NCI-H146 (cell line): ENCODE data around the gene AGXT2.
"Not testable (repeated sequence)": the region's sequence is repeated elsewhere in the genome, so short reads cannot be mapped to it uniquely, and the experiment has no call there.

Source experiments
- DNase-seq: peaks from one replicate; lab custom pipeline; 2025; lab: John Stamatoyannopoulos, UW

AGXT2 gene

GRCh38 chr5:35012365-35012764 lies 35.4 kb downstream of the AGXT2 start:
- no peak for DNase-seq

GRCh38 chr5:35010676-35011075 lies 37.1 kb downstream of the AGXT2 start:
- no peak for DNase-seq

GRCh38 chr5:35009657-35010056 lies 38.1 kb downstream of the AGXT2 start:
- no peak for DNase-seq

- DNase-seq: no peak
Observed at GRCh38 chr5:35009019-35009418, 38.7 kb downstream of the AGXT2 start.

GRCh38 chr5:35004771-35005170 lies 43.0 kb downstream of the AGXT2 start:
- DNase-seq: no peak

- no peak for DNase-seq
Observed at GRCh38 chr5:35004200-35004599, 43.5 kb downstream of the AGXT2 start.

GRCh38 chr5:35003018-35003957 lies 44.5 kb downstream of the AGXT2 start:
- DNase-seq: peak; percentile 31

- no peak for DNase-seq
Observed at GRCh38 chr5:35002459-35002858, 45.3 kb downstream of the AGXT2 start.

- no peak for DNase-seq
Observed at GRCh38 chr5:35001842-35002241, 45.9 kb downstream of the AGXT2 start.

- no peak for DNase-seq
Observed at GRCh38 chr5:34998058-34998789, 49.5 kb downstream of the AGXT2 start.

GRCh38 chr5:34996261-34996660 lies 51.5 kb downstream of the AGXT2 start:
- no peak for DNase-seq

- no peak for DNase-seq
Observed at GRCh38 chr5:34993951-34994350, 53.8 kb downstream of the AGXT2 start.

GRCh38 chr5:34991486-34992238 lies 56.1 kb downstream of the AGXT2 start:
- DNase-seq: no peak

GRCh38 chr5:34986965-34987364 lies 60.8 kb downstream of the AGXT2 start:
- no peak for DNase-seq

- no peak for DNase-seq
Observed at GRCh38 chr5:34982823-34983222, 64.9 kb downstream of the AGXT2 start.

- no peak for DNase-seq
Observed at GRCh38 chr5:34978681-34979080, 69.1 kb downstream of the AGXT2 start.

- DNase-seq: no peak
Observed at GRCh38 chr5:34977934-34978613, 69.7 kb downstream of the AGXT2 start.

GRCh38 chr5:34976347-34976746 lies 71.4 kb downstream of the AGXT2 start:
- DNase-seq: no peak

- not testable (repeated sequence) for DNase-seq
Observed at GRCh38 chr5:34971655-34972054, 76.1 kb downstream of the AGXT2 start.

- DNase-seq: no peak
Observed at GRCh38 chr5:34970552-34970951, 77.2 kb downstream of the AGXT2 start.

- no peak for DNase-seq
Observed at GRCh38 chr5:34968258-34968657, 79.5 kb downstream of the AGXT2 start.

- DNase-seq: no peak
Observed at GRCh38 chr5:34967540-34967939, 80.2 kb downstream of the AGXT2 start.
